Pancreas (tissue), 10 donors: ENCODE results near the gene CDKL5. TPM values are rescaled to one million over a fixed set of nuclear protein-coding genes. Genes with fewer than 3 reads are reported as not detected.

Experiments
- ATAC-seq, 4 donors: fragments of 200-7000 bp; cut with Tn5 transposase; one replicate each; pipeline versions ENCODE4 v1.8.0 to v1.9.1; 2020; ENCODE audit warnings: mild to moderate bottlenecking in 4 of 4, moderate library complexity in 4 of 4
- DNase-seq, 6 donors: peaks; one replicate each; pipeline ENCODE4 v3.0.0-alpha.2; 2020
- FAIRE-seq: peaks from 2 replicates; lab custom pipeline; 2012; peaks lifted over from hg19 to GRCh38; lab: Jason Lieb, UNC
- H3K27ac ChIP-seq, 4 donors: fragments of 200-600 bp; sonication (generic); 1 replicate in 3 of 4; 2 replicates in 1 of 4; pipeline versions ENCODE4 v1.5.0 to v1.8.0; 2020
- H3K27me3 ChIP-seq, 4 donors: fragments of 200-600 bp; one replicate each; pipeline ENCODE4 v1.8.0; 2021
- H3K36me3 ChIP-seq, 3 donors: fragments of 200-600 bp; sonication (generic) in 1 of 3; one replicate each; pipeline versions ENCODE4 v1.5.0 to v1.8.0; 2020 to 2021
- H3K4me1 ChIP-seq, 3 donors: fragments of 200-600 bp; one replicate each; pipeline ENCODE4 v1.8.0; 2021
- H3K4me3 ChIP-seq, 4 donors: fragments of 200-600 bp; sonication (generic) in 2 of 4; one replicate each; pipeline versions ENCODE4 v1.5.0 to v1.8.0; 2020 to 2021
- H3K9me3 ChIP-seq, 4 donors: fragments of 200-600 bp; one replicate each; pipeline ENCODE4 v1.8.0; 2021
- CTCF ChIP-seq, 4 donors: fragments of 200-600 bp; sonication (generic) in 3 of 4; IDR thresholded peaks; one replicate each; pipeline versions ENCODE4 v1.5.0 to v1.8.0; 2021; ENCODE audit warnings: antibody characterized with exemption in 4 of 4
- WGBS, 2 donors: extraction: QIAGEN DNeasy Blood & Tissue Kit; methylation state at CpG; one replicate each; pipeline ENCODE4 v1.1.7; 2013; 5-methylcytosine and 5-hydroxymethylcytosine counted together
- intact Hi-C, 3 donors: fragments of 100-400 bp; cut with DNase I; formaldehyde crosslinking; loops; one replicate each; pipeline versions ENCODE4 v1.11.1 to v1.14.2; 2022
- polyA plus RNA-seq, 2 donors: library from polyadenylated mRNA; stranded (reverse); fragments of 200-250 nt; gene quantifications; one replicate each; pipeline ENCODE4 v1.2.3, GENCODE V29; 2013
- total RNA-seq, 6 donors: library from RNA; stranded (reverse); fragmentation: NEBNext Ultra II Directional in 4 of 6; extraction: Animal tissue kit (Norgen Biotek cat#: 25700) in 4 of 6; gene quantifications; one replicate each; pipeline versions ENCODE4 v1.2.1 to v1.2.4, GENCODE V29; 2021 to 2023
- donor health status: healthy with polysubstance abuse.
- donor health status: DM: no; HTN: no; CAD: no; lungs with moderate emphysema.
- donor health status: DM: no; HTN: no; CAD: no.
- donor health status: control.
- donor health status: control.
- donor health status: Bipolar disorder and iron deficiency.
- donor health status: DM: yes; HTN: yes; CAD: no.
- donor health status: DM: no; HTN: no; CAD: no.
- donor health status: DM: no; HTN: no; CAD: no.
- donor health status: DM: yes; HTN: yes; CAD: no.

The CDKL5 gene
- total and polyA plus RNA-seq, 8 donors, result 0.76 to 11.5 (median 4.4) TPM

GRCh38 chrX:18598413-18598812, 173.0 kb downstream of the CDKL5 start:
- Histone ChIP-seq H3K36me3 (no peaks in the 10 kb centered on the region), H3K27me3 (no peaks in the 10 kb centered on the region), H3K4me3 (no peak overlapping the region), H3K27ac (no peak overlapping the region), H3K4me1 (no peaks in the 10 kb centered on the region), H3K9me3 (no peaks in the 10 kb centered on the region)
- intact Hi-C loops, result no loop called here
- ATAC-seq (peak in 1 of 4 donors; percentile 62), DNase-seq (no peak), FAIRE-seq (no peak)
- 48 to 49% methylated on average over 2 of the region's 2 CpGs for WGBS, 2 donors
- no peak for TF ChIP-seq CTCF (IDR thresholded peaks at IDR 0.05)

- TF ChIP-seq CTCF (IDR thresholded peaks at IDR 0.05), result no peak
- Histone ChIP-seq H3K27me3 (no peaks in the 10 kb centered on the region), H3K4me1 (no peaks in the 10 kb centered on the region), H3K4me3 (no peak overlapping the region), H3K9me3 (no peaks in the 10 kb centered on the region), H3K36me3 (no peaks in the 10 kb centered on the region), H3K27ac (no peak overlapping the region)
- ATAC-seq, result no peak
- 83 to 85% methylated on average over 4 of the region's 4 CpGs for WGBS, 2 donors
- DNase-seq, result no peak
- intact Hi-C loops, result no loop called here
- peak; percentile 82 for FAIRE-seq
Measured at GRCh38 chrX:18607966-18608365, 182.6 kb downstream of the CDKL5 start.

GRCh38 chrX:18613930-18614639, 188.7 kb downstream of the CDKL5 start:
- FAIRE-seq (no peak), ATAC-seq (no peak), DNase-seq (no peak)
- WGBS, 2 donors, result 89 to 92% methylated on average over 3 of the region's 3 CpGs
- no peaks in the 10 kb centered on the region for H3K27me3 ChIP-seq
- peaks cover 0 to 13% (median 9%) of the 10 kb centered on the region in 3 donors for H3K4me1 ChIP-seq
- intact Hi-C loops, result no loop called here
- no peaks in the 10 kb centered on the region for H3K9me3 ChIP-seq
- H3K4me3 ChIP-seq, result no peak overlapping the region
- no peak overlapping the region for H3K27ac ChIP-seq
- H3K36me3 ChIP-seq, result no peaks in the 10 kb centered on the region
- no peak for TF ChIP-seq CTCF (IDR thresholded peaks at IDR 0.05)

GRCh38 chrX:18616688-18617406, 191.4 kb downstream of the CDKL5 start:
- peak overlapping the region in 2 of 4 donors; percentile 70 to 85 for H3K27ac ChIP-seq
- no peak overlapping the region for H3K4me3 ChIP-seq
- ATAC-seq, result peak in 1 of 4 donors; percentile 13
- no peak for FAIRE-seq
- H3K9me3 ChIP-seq, result no peaks in the 10 kb centered on the region
- no peak for TF ChIP-seq CTCF (IDR thresholded peaks at IDR 0.05)
- no peaks in the 10 kb centered on the region for H3K27me3 ChIP-seq
- intact Hi-C loops, result no loop called here
- peaks cover 8 to 37% (median 21%) of the 10 kb centered on the region in 3 donors for H3K4me1 ChIP-seq
- no peak for DNase-seq
- H3K36me3 ChIP-seq, result no peaks in the 10 kb centered on the region
- WGBS, 2 donors, result 54 to 68% methylated on average over 8 of the region's 8 CpGs

GRCh38 chrX:18617407-18617750, 192.0 kb downstream of the CDKL5 start:
- FAIRE-seq, result no peak
- Histone ChIP-seq H3K4me1 (peaks cover 8 to 37% (median 21%) of the 10 kb centered on the region in 3 donors), H3K27me3 (no peaks in the 10 kb centered on the region), H3K27ac (peak overlapping the region in 3 of 4 donors; percentile 26 to 85 (median 70)), H3K9me3 (no peaks in the 10 kb centered on the region), H3K4me3 (no peak overlapping the region), H3K36me3 (no peaks in the 10 kb centered on the region)
- WGBS, 2 donors, result 52 to 63% methylated on average over 5 of the region's 5 CpGs
- peak; percentile 38 to 66 (median 58) for ATAC-seq
- no peak for TF ChIP-seq CTCF (IDR thresholded peaks at IDR 0.05)
- DNase-seq, result peak in 3 of 6 donors; percentile 12 to 22 (median 19)
- intact Hi-C loops, result no loop called here
